ENCODE data around the gene LY6G6F. TPM values are rescaled to one million over a fixed set of nuclear protein-coding genes. Genes with fewer than 3 reads are reported as not detected.

LY6G6F gene
- total and polyA plus RNA-seq, 2 of the 13 experiments (the other 11 are each of a cell fraction or from before 2014, with no cell fraction given): not detected

DNA sequence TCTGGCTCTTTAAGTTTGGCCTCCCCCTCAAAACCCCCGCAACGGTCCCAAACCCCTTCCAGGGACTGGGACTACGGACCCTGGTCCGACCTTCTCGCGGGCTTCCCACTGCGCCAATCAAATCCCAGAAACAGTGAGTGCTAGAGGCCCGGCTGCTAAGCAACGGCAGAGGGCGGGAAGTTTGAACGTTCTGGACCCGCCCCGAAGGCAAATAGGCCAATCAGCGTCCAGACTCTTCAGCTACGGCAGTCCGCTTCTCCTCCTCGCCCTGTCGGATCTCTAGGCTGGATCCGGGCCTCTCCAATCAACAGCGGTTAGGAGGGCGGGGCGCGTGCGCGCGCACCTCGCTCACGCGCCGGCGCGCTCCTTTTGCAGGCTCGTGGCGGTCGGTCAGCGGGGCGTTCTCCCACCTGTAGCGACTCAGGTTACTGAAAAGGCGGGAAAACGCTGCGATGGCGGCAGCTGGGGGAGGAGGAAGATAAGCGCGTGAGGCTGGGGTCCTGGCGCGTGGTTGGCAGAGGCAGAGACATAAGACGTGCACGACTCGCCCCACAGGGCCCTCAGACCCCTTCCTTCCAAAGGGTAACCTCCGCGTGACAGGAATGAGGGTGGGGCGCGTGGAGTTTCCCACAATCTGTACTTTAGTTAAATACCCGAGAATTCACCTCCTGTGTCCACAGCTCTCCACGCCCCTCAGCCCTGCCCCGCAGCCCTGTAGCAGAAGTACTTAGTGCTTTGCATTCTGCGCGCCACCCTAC lies 33.2 kb downstream of the LY6G6F start, which contains the start of gene MSH5 (continued):
- TF ChIP-seq FOXM1 (CRISPR knock-in tag; IDR thresholded peaks at IDR 0.05): peak; percentile 67; the same call in 1 of the 2 replicates
- TF ChIP-seq ZNF24 (IDR thresholded peaks at IDR 0.05): no peak
- TF ChIP-seq PLRG1 (conservative IDR thresholded peaks at IDR 0.05): no peak
- peak; percentile 67 for TF ChIP-seq HDAC2 (CRISPR knock-in tag; IDR thresholded peaks at IDR 0.05)
- TF ChIP-seq ZNF292 (CRISPR knock-in tag; IDR thresholded peaks at IDR 0.05; ENCODE audit: borderline replicate concordance, low read depth): no peak; the same call in 1 of the 2 replicates
- no peak for TF ChIP-seq SUZ12 (IDR thresholded peaks at IDR 0.05; ENCODE audit: low read depth, low read length)
- TF ChIP-seq, protein P1, sequence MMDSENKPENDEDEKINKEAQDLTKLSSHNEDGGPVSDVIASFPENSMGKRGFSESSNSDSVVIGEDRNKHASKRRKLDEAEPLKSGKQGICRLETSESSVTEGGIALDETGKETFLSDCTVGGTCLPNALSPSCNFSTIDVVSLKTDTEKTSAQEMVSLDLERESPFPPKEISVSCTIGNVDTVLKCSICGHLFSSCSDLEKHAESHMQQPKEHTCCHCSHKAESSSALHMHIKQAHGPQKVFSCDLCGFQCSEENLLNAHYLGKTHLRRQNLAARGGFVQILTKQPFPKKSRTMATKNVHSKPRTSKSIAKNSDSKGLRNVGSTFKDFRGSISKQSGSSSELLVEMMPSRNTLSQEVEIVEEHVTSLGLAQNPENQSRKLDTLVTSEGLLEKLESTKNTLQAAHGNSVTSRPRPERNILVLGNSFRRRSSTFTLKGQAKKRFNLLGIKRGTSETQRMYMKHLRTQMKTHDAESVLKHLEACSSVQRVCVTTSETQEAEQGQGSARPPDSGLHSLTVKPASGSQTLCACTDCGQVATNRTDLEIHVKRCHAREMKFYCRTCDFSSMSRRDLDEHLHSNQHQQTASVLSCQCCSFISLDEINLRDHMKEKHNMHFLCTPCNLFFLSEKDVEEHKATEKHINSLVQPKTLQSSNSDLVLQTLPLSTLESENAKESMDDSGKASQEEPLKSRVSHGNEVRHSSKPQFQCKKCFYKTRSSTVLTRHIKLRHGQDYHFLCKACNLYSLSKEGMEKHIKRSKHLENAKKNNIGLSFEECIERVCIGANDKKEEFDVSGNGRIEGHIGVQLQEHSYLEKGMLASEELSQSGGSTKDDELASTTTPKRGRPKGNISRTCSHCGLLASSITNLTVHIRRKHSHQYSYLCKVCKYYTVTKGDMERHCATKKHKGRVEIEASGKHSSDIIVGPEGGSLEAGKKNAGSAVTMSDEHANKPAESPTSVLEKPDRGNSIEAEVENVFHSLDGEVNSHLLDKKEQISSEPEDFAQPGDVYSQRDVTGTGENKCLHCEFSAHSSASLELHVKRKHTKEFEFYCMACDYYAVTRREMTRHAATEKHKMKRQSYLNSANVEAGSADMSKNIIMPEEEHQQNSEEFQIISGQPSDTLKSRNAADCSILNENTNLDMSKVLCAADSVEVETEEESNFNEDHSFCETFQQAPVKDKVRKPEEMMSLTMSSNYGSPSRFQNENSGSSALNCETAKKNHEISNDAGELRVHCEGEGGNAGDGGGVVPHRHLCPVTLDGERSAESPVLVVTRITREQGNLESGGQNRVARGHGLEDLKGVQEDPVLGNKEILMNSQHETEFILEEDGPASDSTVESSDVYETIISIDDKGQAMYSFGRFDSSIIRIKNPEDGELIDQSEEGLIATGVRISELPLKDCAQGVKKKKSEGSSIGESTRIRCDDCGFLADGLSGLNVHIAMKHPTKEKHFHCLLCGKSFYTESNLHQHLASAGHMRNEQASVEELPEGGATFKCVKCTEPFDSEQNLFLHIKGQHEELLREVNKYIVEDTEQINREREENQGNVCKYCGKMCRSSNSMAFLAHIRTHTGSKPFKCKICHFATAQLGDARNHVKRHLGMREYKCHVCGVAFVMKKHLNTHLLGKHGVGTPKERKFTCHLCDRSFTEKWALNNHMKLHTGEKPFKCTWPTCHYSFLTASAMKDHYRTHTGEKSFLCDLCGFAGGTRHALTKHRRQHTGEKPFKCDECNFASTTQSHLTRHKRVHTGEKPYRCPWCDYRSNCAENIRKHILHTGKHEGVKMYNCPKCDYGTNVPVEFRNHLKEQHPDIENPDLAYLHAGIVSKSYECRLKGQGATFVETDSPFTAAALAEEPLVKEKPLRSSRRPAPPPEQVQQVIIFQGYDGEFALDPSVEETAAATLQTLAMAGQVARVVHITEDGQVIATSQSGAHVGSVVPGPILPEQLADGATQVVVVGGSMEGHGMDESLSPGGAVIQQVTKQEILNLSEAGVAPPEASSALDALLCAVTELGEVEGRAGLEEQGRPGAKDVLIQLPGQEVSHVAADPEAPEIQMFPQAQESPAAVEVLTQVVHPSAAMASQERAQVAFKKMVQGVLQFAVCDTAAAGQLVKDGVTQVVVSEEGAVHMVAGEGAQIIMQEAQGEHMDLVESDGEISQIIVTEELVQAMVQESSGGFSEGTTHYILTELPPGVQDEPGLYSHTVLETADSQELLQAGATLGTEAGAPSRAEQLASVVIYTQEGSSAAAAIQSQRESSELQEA (CRISPR knock-in tag; IDR thresholded peaks at IDR 0.05; ENCODE audit: not compliant biosample characterization): peak; percentile 95
- peak; percentile 94 for TF ChIP-seq GLI4 (CRISPR knock-in tag; IDR thresholded peaks at IDR 0.05; ENCODE audit: borderline replicate concordance)
- TF ChIP-seq BORCS8-MEF2B (CRISPR knock-in tag; IDR thresholded peaks at IDR 0.05): peak; percentile 99
- TF ChIP-seq TEAD3 (CRISPR knock-in tag; optimal IDR thresholded peaks at IDR 0.05; ENCODE audit: borderline replicate concordance): peak; percentile 72
- TF ChIP-seq, protein P2, sequence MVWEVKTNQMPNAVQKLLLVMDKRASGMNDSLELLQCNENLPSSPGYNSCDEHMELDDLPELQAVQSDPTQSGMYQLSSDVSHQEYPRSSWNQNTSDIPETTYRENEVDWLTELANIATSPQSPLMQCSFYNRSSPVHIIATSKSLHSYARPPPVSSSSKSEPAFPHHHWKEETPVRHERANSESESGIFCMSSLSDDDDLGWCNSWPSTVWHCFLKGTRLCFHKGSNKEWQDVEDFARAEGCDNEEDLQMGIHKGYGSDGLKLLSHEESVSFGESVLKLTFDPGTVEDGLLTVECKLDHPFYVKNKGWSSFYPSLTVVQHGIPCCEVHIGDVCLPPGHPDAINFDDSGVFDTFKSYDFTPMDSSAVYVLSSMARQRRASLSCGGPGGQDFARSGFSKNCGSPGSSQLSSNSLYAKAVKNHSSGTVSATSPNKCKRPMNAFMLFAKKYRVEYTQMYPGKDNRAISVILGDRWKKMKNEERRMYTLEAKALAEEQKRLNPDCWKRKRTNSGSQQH (CRISPR knock-in tag; IDR thresholded peaks at IDR 0.05; ENCODE audit: low read depth): peak; percentile 91
- peak; percentile 75 for TF ChIP-seq ZNF746 (CRISPR knock-in tag; IDR thresholded peaks at IDR 0.05)
- peak; percentile 47; the same call in 1 of the 2 replicates for TF ChIP-seq CBFB (CRISPR knock-in tag; IDR thresholded peaks at IDR 0.05)
- TF ChIP-seq TCF7L2 (IDR thresholded peaks at IDR 0.05; ENCODE audit: low read depth, low read length): no peak
- TF ChIP-seq, protein P3, sequence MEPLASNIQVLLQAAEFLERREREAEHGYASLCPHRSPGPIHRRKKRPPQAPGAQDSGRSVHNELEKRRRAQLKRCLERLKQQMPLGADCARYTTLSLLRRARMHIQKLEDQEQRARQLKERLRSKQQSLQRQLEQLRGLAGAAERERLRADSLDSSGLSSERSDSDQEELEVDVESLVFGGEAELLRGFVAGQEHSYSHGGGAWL (CRISPR knock-in tag; IDR thresholded peaks at IDR 0.05): peak; percentile 99
- no peak for TF ChIP-seq ZNF432 (CRISPR knock-in tag; IDR thresholded peaks at IDR 0.05; ENCODE audit: borderline replicate concordance)
- TF ChIP-seq EEA1 (CRISPR knock-in tag; IDR thresholded peaks at IDR 0.05; ENCODE audit: borderline replicate concordance): peak; percentile 93; the same call in 1 of the 2 replicates
- TF ChIP-seq TP53 (CRISPR knock-in tag; conservative IDR thresholded peaks at IDR 0.05): no peak
- peak; percentile 90; the same call in 1 of the 2 replicates for TF ChIP-seq MTA1 (CRISPR knock-in tag; IDR thresholded peaks at IDR 0.05; ENCODE audit: borderline replicate concordance)
- peak; percentile 97 for TF ChIP-seq ZNF773 (CRISPR knock-in tag; IDR thresholded peaks at IDR 0.05; ENCODE audit: borderline replicate concordance)
- TF ChIP-seq HES4 (CRISPR knock-in tag; IDR thresholded peaks at IDR 0.05; ENCODE audit: borderline replicate concordance): peak; percentile 98
